Activated CD8-positive, alpha-beta memory T cell treated with anti-CD3 and anti-CD28 coated beads, Interleukin-2, amount 10 ng/mL, durations not matched to agents 7 days and 5 days (primary cell): ENCODE data around the gene ZNF598. TPM values are rescaled to one million over a fixed set of nuclear protein-coding genes. Genes with fewer than 3 reads are reported as not detected.

ENCODE experiments used
- ATAC-seq: fragments of 150-1000 bp; cut with Tn5 transposase; one replicate; pipeline ENCODE4 v1.10.0; 2021; ENCODE audit warnings: moderate library complexity
- CTCF ChIA-PET: fragments of 350-600 bp; sonication (Branson Sonifier 250); formaldehyde crosslinking; loops from one replicate; lab custom pipeline; 2021; ENCODE audit warnings: antibody characterized with exemption; lab: Charles Lee
- DNase-seq: peaks from one replicate; pipeline ENCODE4 v3.0.0-alpha.2; 2020
- H3K27ac Mint-ChIP-seq: one replicate; pipeline ENCODE4 v1.8.0; 2021; ENCODE audit warnings: mild to moderate bottlenecking, mixed read lengths
- H3K27me3 Mint-ChIP-seq: one replicate; pipeline ENCODE4 v1.8.0; 2021; ENCODE audit warnings: mixed read lengths
- H3K36me3 Mint-ChIP-seq: one replicate; pipeline ENCODE4 v1.8.0; 2021; ENCODE audit warnings: mild to moderate bottlenecking, mixed read lengths
- H3K4me1 Mint-ChIP-seq: one replicate; pipeline ENCODE4 v1.8.0; 2021; ENCODE audit warnings: mixed read lengths
- H3K4me3 Mint-ChIP-seq: one replicate; pipeline ENCODE4 v1.8.0; 2021; ENCODE audit warnings: mild to moderate bottlenecking, moderate library complexity, mixed read lengths
- H3K9me3 Mint-ChIP-seq: one replicate; pipeline ENCODE4 v1.8.0; 2022; ENCODE audit warnings: low read depth, mixed read lengths
- total RNA-seq, 2 experiments: library from RNA; stranded (reverse); gene quantifications; one replicate each; pipeline ENCODE4 v1.2.3, GENCODE V29; 2021

The ZNF598 gene
- total RNA-seq, 2 experiments from 2014 or later = 76.2 to 94.5 TPM

- no peak overlapping the region for H3K27ac Mint-ChIP-seq
- H3K36me3 Mint-ChIP-seq = peaks cover 5% of the 10 kb centered on the region
- no peak overlapping the region for H3K4me3 Mint-ChIP-seq
- H3K4me1 Mint-ChIP-seq = peaks cover 21% of the 10 kb centered on the region
- DNase-seq (no peak), ATAC-seq (no peak)
- H3K27me3 Mint-ChIP-seq = peaks cover 12% of the 10 kb centered on the region
- H3K9me3 Mint-ChIP-seq = no peaks in the 10 kb centered on the region
- CTCF ChIA-PET = interaction anchor here (0.5 kb wide), 1 partner anchor 175 kb away, joined by 3 read pairs; no protein-coding TSS in a partner anchor
Observed at GRCh38 chr16:1975432-1976215, 34.0 kb downstream of the ZNF598 start.

GRCh38 chr16:1974157-1975070, 35.2 kb downstream of the ZNF598 start:
- no peak overlapping the region for H3K27ac Mint-ChIP-seq

GRCh38 chr16:1973461-1974156, 36.0 kb downstream of the ZNF598 start:
- DNase-seq = no peak

More at GRCh38 chr16:1974157-1975070, 35.2 kb downstream of the ZNF598 start:
- CTCF ChIA-PET = no interaction called here
- ATAC-seq = no peak
- H3K36me3 Mint-ChIP-seq = peaks cover 5% of the 10 kb centered on the region
- peaks cover under 1% of the 10 kb centered on the region for H3K27me3 Mint-ChIP-seq
- H3K4me1 Mint-ChIP-seq = peaks cover 25% of the 10 kb centered on the region
- DNase-seq = no peak
- H3K4me3 Mint-ChIP-seq = no peak overlapping the region
- H3K9me3 Mint-ChIP-seq = no peaks in the 10 kb centered on the region

GRCh38 chr16:1972490-1972877, 37.1 kb downstream of the ZNF598 start:
- Mint-ChIP-seq H3K27ac (peak overlapping the region; percentile 98), H3K9me3 (no peaks in the 10 kb centered on the region), H3K4me1 (peaks cover 25% of the 10 kb centered on the region), H3K27me3 (no peaks in the 10 kb centered on the region), H3K36me3 (peaks cover 3% of the 10 kb centered on the region), H3K4me3 (peak overlapping the region; percentile 92)
- CTCF ChIA-PET = interaction anchor here (0.9 to 2.0 kb wide), 5 partner anchors 11 to 50 kb away, joined by 3 to 13 read pairs (median 3); partner anchors contain the start of genes GFER and MSRB1
- ATAC-seq (peak; percentile 6), DNase-seq (no peak)

More at GRCh38 chr16:1973461-1974156, 36.0 kb downstream of the ZNF598 start:
- Mint-ChIP-seq H3K9me3 (no peaks in the 10 kb centered on the region), H3K4me1 (peaks cover 25% of the 10 kb centered on the region), H3K27me3 (no peaks in the 10 kb centered on the region), H3K4me3 (no peak overlapping the region), H3K27ac (no peak overlapping the region), H3K36me3 (peaks cover 5% of the 10 kb centered on the region)
- CTCF ChIA-PET = interaction anchor here (1.1 kb wide), 1 partner anchor 49 kb away, joined by 3 read pairs; no protein-coding TSS in a partner anchor
- no peak for ATAC-seq

GRCh38 chr16:1971796-1972489, 37.7 kb downstream of the ZNF598 start, which contains the start of gene TBL3:
TSS of gene TBL3 (plus strand) at chr16:1972053. CDS start at chr16:1972165, 112 bp downstream.
- Mint-ChIP-seq H3K4me3 (peak within 1 kb of the TSS; percentile 92), H3K9me3 (no peaks in the 10 kb centered on the region), H3K36me3 (peaks cover 2% of the 10 kb centered on the region), H3K27ac (peak within 1 kb of the TSS; percentile 98), H3K4me1 (peaks cover 25% of the 10 kb centered on the region), H3K27me3 (no peaks in the 10 kb centered on the region)
- peak; percentile 98 for DNase-seq
- CTCF ChIA-PET = interaction anchor here (0.7 to 2.0 kb wide), 8 partner anchors 11 to 183 kb away, joined by 3 to 13 read pairs (median 3); partner anchors contain the start of genes GFER, MSRB1 and TRAF7
- ATAC-seq = peak; percentile 92

GRCh38 chr16:1968146-1968953, 41.3 kb downstream of the ZNF598 start:
- no peak for ATAC-seq
- CTCF ChIA-PET = no interaction called here
- Mint-ChIP-seq H3K9me3 (no peaks in the 10 kb centered on the region), H3K36me3 (peaks cover 11% of the 10 kb centered on the region), H3K4me3 (no peak overlapping the region), H3K27ac (no peak overlapping the region), H3K27me3 (no peaks in the 10 kb centered on the region), H3K4me1 (peaks cover 36% of the 10 kb centered on the region)
- DNase-seq = no peak

GRCh38 chr16:1966460-1966859, 43.2 kb downstream of the ZNF598 start, which contains the start of gene RNF151:
TSS of gene RNF151 (plus strand) at chr16:1966856. CDS start at chr16:1966882, 26 bp downstream.
- ATAC-seq = no peak
- no peaks in the 10 kb centered on the region for H3K9me3 Mint-ChIP-seq
- H3K36me3 Mint-ChIP-seq = peaks cover 30% of the 10 kb centered on the region
- no peaks in the 10 kb centered on the region for H3K27me3 Mint-ChIP-seq
- peaks cover 41% of the 10 kb centered on the region for H3K4me1 Mint-ChIP-seq
- CTCF ChIA-PET = interaction anchor here (1.8 kb wide), 1 partner anchor 43 kb away, joined by 3 read pairs; the partner anchor contains the start of gene ZNF598
- DNase-seq = no peak
- H3K4me3 Mint-ChIP-seq = peak within 1 kb of the TSS; percentile 88
- H3K27ac Mint-ChIP-seq = peak within 1 kb of the TSS; percentile 97

- no peak for DNase-seq
- H3K4me1 Mint-ChIP-seq = peaks cover 43% of the 10 kb centered on the region
- peaks cover 34% of the 10 kb centered on the region for H3K36me3 Mint-ChIP-seq
- no peak for ATAC-seq
- CTCF ChIA-PET = interaction anchor here (0.7 to 1.9 kb wide), 9 partner anchors 19 to 183 kb away, joined by 3 to 7 read pairs (median 4); partner anchors contain the start of genes GFER, NUBP2, SPSB3 and ZNF598
- H3K4me3 Mint-ChIP-seq = peak overlapping the region; percentile 88
- H3K27ac Mint-ChIP-seq = peak overlapping the region; percentile 97
- no peaks in the 10 kb centered on the region for H3K27me3 Mint-ChIP-seq
- H3K9me3 Mint-ChIP-seq = no peaks in the 10 kb centered on the region
Observed at GRCh38 chr16:1965396-1966001, 44.1 kb downstream of the ZNF598 start.

GRCh38 chr16:1964506-1965395, 44.9 kb downstream of the ZNF598 start, which contains the start of gene RPS2:
TSS of gene RPS2 (minus strand) at chr16:1964826. CDS start at chr16:1964625, 201 bp downstream.
- peak within 1 kb of the TSS; percentile 97 for H3K27ac Mint-ChIP-seq

More at GRCh38 chr16:1964506-1965395, 44.9 kb downstream of the ZNF598 start, which contains the start of gene RPS2:
- Mint-ChIP-seq H3K27me3 (no peaks in the 10 kb centered on the region), H3K9me3 (no peaks in the 10 kb centered on the region), H3K36me3 (peaks cover 36% of the 10 kb centered on the region), H3K4me1 (peaks cover 43% of the 10 kb centered on the region), H3K4me3 (peak within 1 kb of the TSS; percentile 88)
- ATAC-seq (peak; percentile 85), DNase-seq (peak; percentile 100)
- CTCF ChIA-PET = interaction anchor here (0.5 to 1.9 kb wide), 11 partner anchors 19 to 190 kb away, joined by 3 to 7 read pairs (median 4); partner anchors contain the start of genes GFER, NUBP2, SPSB3 and ZNF598
